GM23248 (cell line): ENCODE data around the gene CADPS2. TPM values are rescaled to one million over a fixed set of nuclear protein-coding genes. Genes with fewer than 3 reads are reported as not detected.

ENCODE experiments used
- DNase-seq: peaks from one replicate; pipeline ENCODE4 v3.0.0-alpha.2; 2015
- H2AFZ ChIP-seq: fragments of 200-600 bp; sonication (generic); 2 replicates; pipeline ENCODE4 v1.6.1; 2016; ENCODE audit warnings: antibody characterized with exemption
- H3F3A ChIP-seq: fragments of 200-600 bp; sonication (generic); 2 replicates; pipeline ENCODE4 v1.6.1; 2016; ENCODE audit warnings: mild to moderate bottlenecking, antibody characterized with exemption, mixed run types; ENCODE audit not compliant: insufficient read depth
- H3K27ac ChIP-seq: fragments of 200-600 bp; sonication (generic); 2 replicates; pipeline ENCODE4 v1.5.1; 2016; ENCODE audit warnings: mild to moderate bottlenecking
- H3K27me3 ChIP-seq: fragments of 200-600 bp; sonication (generic); replicated peaks from 2 replicates; pipeline ENCODE4 v1.6.1; 2016; ENCODE audit warnings: mild to moderate bottlenecking; ENCODE audit not compliant: insufficient read depth
- H3K36me3 ChIP-seq: fragments of 200-600 bp; sonication (generic); 2 replicates; pipeline ENCODE4 v1.6.1; 2016; ENCODE audit warnings: low read depth, mild to moderate bottlenecking
- H3K4me1 ChIP-seq: fragments of 200-600 bp; sonication (generic); 2 replicates; pipeline ENCODE4 v1.6.1; 2016; ENCODE audit warnings: mild to moderate bottlenecking; ENCODE audit not compliant: insufficient read depth
- H3K4me2 ChIP-seq: fragments of 200-600 bp; sonication (generic); one replicate; pipeline ENCODE4 v1.6.1; 2016; ENCODE audit warnings: mild to moderate bottlenecking; ENCODE audit not compliant: unreplicated experiment
- H3K4me3 ChIP-seq: fragments of 200-600 bp; sonication (generic); 2 replicates; pipeline ENCODE4 v1.5.1; 2016; ENCODE audit warnings: mild to moderate bottlenecking
- H3K79me2 ChIP-seq: fragments of 200-600 bp; sonication (generic); 2 replicates; pipeline ENCODE4 v1.6.1; 2016; ENCODE audit warnings: mild to moderate bottlenecking; ENCODE audit not compliant: insufficient read depth
- H3K9ac ChIP-seq: fragments of 200-600 bp; sonication (generic); 2 replicates; pipeline ENCODE4 v1.6.1; 2016; ENCODE audit warnings: mild to moderate bottlenecking
- H3K9me2 ChIP-seq: fragments of 200-600 bp; sonication (generic); 2 replicates; pipeline ENCODE4 v1.6.1; 2016; ENCODE audit warnings: mixed run types, mild to moderate bottlenecking, moderate library complexity; ENCODE audit not compliant: insufficient read depth
- H3K9me3 ChIP-seq: fragments of 200-600 bp; sonication (generic); one replicate; pipeline ENCODE4 v1.6.1; 2017; ENCODE audit warnings: low read depth
- H4K20me1 ChIP-seq: fragments of 200-600 bp; sonication (generic); 2 replicates; pipeline ENCODE4 v1.6.0; 2016; ENCODE audit not compliant: insufficient read depth
- EZH2 ChIP-seq: fragments of 200-600 bp; sonication (generic); IDR thresholded peaks from 2 replicates; pipeline ENCODE4 v1.6.1; 2018; ENCODE audit warnings: antibody characterized with exemption, mild to moderate bottlenecking; ENCODE audit not compliant: insufficient read depth, poor library complexity, severe bottlenecking
- EZH2phosphoT487 ChIP-seq: fragments of 200-600 bp; sonication (generic); IDR thresholded peaks from 2 replicates; pipeline ENCODE4 v1.6.1; 2018; ENCODE audit warnings: antibody characterized with exemption, moderate library complexity, mild to moderate bottlenecking, low read depth; ENCODE audit not compliant: insufficient read depth
- WGBS, 2 experiments: methylation state at CpG; one replicate each; pipeline ENCODE4 v1.1.6; 2015 to 2017; ENCODE audit warnings: low lambda C conversion rate in 2 of 2, low coverage in 1 of 2; ENCODE audit errors: missing lambda C conversion rate in 2 of 2; 5-methylcytosine and 5-hydroxymethylcytosine counted together
- in situ Hi-C: fragments of 300-500 bp; cut with MboI; formaldehyde crosslinking; loops from 2 replicates; pipeline ENCODE4 v1.15.0; 2020
- polyA plus RNA-seq: library from polyadenylated mRNA; unstranded; fragments of >200 nt; fragmentation: Nextera tagmentation; extraction: Ambion mirVana; gene quantifications from 2 replicates; pipeline ENCODE4 v1.2.1, GENCODE V29; 2016
- total RNA-seq: library from RNA; depleted of rRNA; stranded (reverse); fragments of >200 nt; shearing (Covaris generic); gene quantifications from 2 replicates; pipeline ENCODE4 v1.2.3, GENCODE V29; 2014

The CADPS2 gene
- total and polyA plus RNA-seq, 2 experiments from 2014 or later, result 0.06 to 0.43 TPM

- H3K9me2 ChIP-seq, result no peaks in the 10 kb centered on the region
- no peaks in the 10 kb centered on the region for H3K27me3 ChIP-seq
- no peaks in the 10 kb centered on the region for H3K4me1 ChIP-seq
- H3K4me2 ChIP-seq, result no peak overlapping the region
- H4K20me1 ChIP-seq, result no peaks in the 10 kb centered on the region
- H3K27ac ChIP-seq, result no peak overlapping the region
- DNase-seq, result no peak
- TF ChIP-seq EZH2phosphoT487 (no peak), EZH2 (no peak)
- H3K4me3 ChIP-seq, result no peak overlapping the region
- H3K9me3 ChIP-seq, result no peaks in the 10 kb centered on the region
- no peak overlapping the region for H3K9ac ChIP-seq
- H3F3A ChIP-seq, result no peaks in the 10 kb centered on the region
- H2AFZ ChIP-seq, result no peak overlapping the region
- WGBS, 2 experiments, result 6 to 21% methylated on average over 1 of the region's 1 CpG
- no peaks in the 10 kb centered on the region for H3K36me3 ChIP-seq
- no peaks in the 10 kb centered on the region for H3K79me2 ChIP-seq
- in situ Hi-C loops, result no loop called here
Observed at GRCh38 chr7:122425731-122426130, 460.5 kb downstream of the CADPS2 start.

GRCh38 chr7:122423591-122423990 lies 462.7 kb downstream of the CADPS2 start:
- Histone ChIP-seq H2AFZ (no peak overlapping the region), H3K4me3 (no peak overlapping the region), H3K27ac (no peak overlapping the region), H3K4me1 (no peaks in the 10 kb centered on the region), H3K79me2 (no peaks in the 10 kb centered on the region), H3K9me2 (no peaks in the 10 kb centered on the region), H3F3A (no peaks in the 10 kb centered on the region), H3K9ac (no peak overlapping the region), H3K27me3 (no peaks in the 10 kb centered on the region), H3K9me3 (no peaks in the 10 kb centered on the region), H3K4me2 (no peak overlapping the region), H3K36me3 (no peaks in the 10 kb centered on the region), H4K20me1 (no peaks in the 10 kb centered on the region)
- TF ChIP-seq EZH2phosphoT487 (no peak), EZH2 (no peak)
- DNase-seq, result no peak
- 61 to 66% methylated on average over 4 of the region's 4 CpGs for WGBS, 2 experiments
- in situ Hi-C loops, result no loop called here

- no peak overlapping the region for H3K9ac ChIP-seq
- H3K4me2 ChIP-seq, result no peak overlapping the region
- H2AFZ ChIP-seq, result no peak overlapping the region
- H3F3A ChIP-seq, result no peaks in the 10 kb centered on the region
- DNase-seq, result no peak
- no peak overlapping the region for H3K4me3 ChIP-seq
- no peak for TF ChIP-seq EZH2
- no peak for TF ChIP-seq EZH2phosphoT487
- H3K4me1 ChIP-seq, result no peaks in the 10 kb centered on the region
- in situ Hi-C loops, result no loop called here
- H3K27me3 ChIP-seq, result no peaks in the 10 kb centered on the region
- no peaks in the 10 kb centered on the region for H3K36me3 ChIP-seq
- H3K9me3 ChIP-seq, result no peaks in the 10 kb centered on the region
- no peaks in the 10 kb centered on the region for H3K9me2 ChIP-seq
- no peak overlapping the region for H3K27ac ChIP-seq
- H3K79me2 ChIP-seq, result no peaks in the 10 kb centered on the region
- WGBS, 2 experiments, result 27 to 33% methylated on average over 2 of the region's 2 CpGs
- H4K20me1 ChIP-seq, result no peaks in the 10 kb centered on the region
Observed at GRCh38 chr7:122416336-122416735, 469.9 kb downstream of the CADPS2 start.

GRCh38 chr7:122415510-122415909 lies 470.8 kb downstream of the CADPS2 start:
- Histone ChIP-seq H3K9ac (no peak overlapping the region), H3K4me3 (no peak overlapping the region), H3K9me2 (no peaks in the 10 kb centered on the region), H2AFZ (no peak overlapping the region), H3K79me2 (no peaks in the 10 kb centered on the region), H3K4me1 (no peaks in the 10 kb centered on the region), H3F3A (no peaks in the 10 kb centered on the region), H3K9me3 (no peaks in the 10 kb centered on the region), H3K27ac (no peak overlapping the region), H3K4me2 (no peak overlapping the region), H3K36me3 (no peaks in the 10 kb centered on the region), H4K20me1 (no peaks in the 10 kb centered on the region), H3K27me3 (no peaks in the 10 kb centered on the region)
- in situ Hi-C loops, result no loop called here
- DNase-seq, result no peak
- TF ChIP-seq EZH2 (no peak), EZH2phosphoT487 (no peak)
- WGBS, 2 experiments, result 5 to 8% methylated on average over 1 of the region's 1 CpG

GRCh38 chr7:122413339-122413738 lies 472.9 kb downstream of the CADPS2 start:
- no peaks in the 10 kb centered on the region for H3K36me3 ChIP-seq
- no peak overlapping the region for H3K27ac ChIP-seq
- H3K4me1 ChIP-seq, result no peaks in the 10 kb centered on the region
- H3K4me2 ChIP-seq, result no peak overlapping the region
- in situ Hi-C loops, result no loop called here
- 42 to 47% methylated on average over 1 of the region's 1 CpG for WGBS, 2 experiments
- no peaks in the 10 kb centered on the region for H4K20me1 ChIP-seq
- DNase-seq, result no peak
- H3K79me2 ChIP-seq, result no peaks in the 10 kb centered on the region
- H3K4me3 ChIP-seq, result no peak overlapping the region
- H3K27me3 ChIP-seq, result no peaks in the 10 kb centered on the region
- H3K9me2 ChIP-seq, result no peaks in the 10 kb centered on the region
- no peaks in the 10 kb centered on the region for H3F3A ChIP-seq
- TF ChIP-seq EZH2phosphoT487 (no peak), EZH2 (no peak)
- H3K9ac ChIP-seq, result no peak overlapping the region
- no peaks in the 10 kb centered on the region for H3K9me3 ChIP-seq
- no peak overlapping the region for H2AFZ ChIP-seq
